Suprapubic skin (tissue), 4 donors: ENCODE data around the gene ERGIC1.

Source experiments
- EP300 ChIP-seq: sonication (generic); formaldehyde crosslinking; IDR thresholded peaks from one replicate; pipeline ENCODE4 v1.6.1; 2017; ENCODE audit warnings: antibody characterized with exemption
- POLR2A ChIP-seq, 2 donors: fragments of 450-650 bp; IDR thresholded peaks; one replicate each; pipeline ENCODE4 v1.6.1; 2017; ENCODE audit warnings: antibody characterized with exemption in 2 of 2, mild to moderate bottlenecking in 2 of 2, moderate library complexity in 2 of 2
- POLR2AphosphoS5 ChIP-seq, 3 donors: sonication (generic); formaldehyde crosslinking; IDR thresholded peaks; one replicate each; pipeline ENCODE4 v1.6.1; 2017; ENCODE audit warnings: antibody characterized with exemption in 3 of 3
- TF ChIP-seq, protein P1 (sequence below), 2 donors: fragments of 200-600 bp in 1 of 2; fragments of 450-650 bp in 1 of 2; sonication (generic) in 1 of 2; IDR thresholded peaks; one replicate each; pipeline ENCODE4 v1.5.1; 2016 to 2019; ENCODE audit warnings: antibody characterized with exemption in 2 of 2, mild to moderate bottlenecking in 1 of 2, moderate library complexity in 1 of 2

DNA sequence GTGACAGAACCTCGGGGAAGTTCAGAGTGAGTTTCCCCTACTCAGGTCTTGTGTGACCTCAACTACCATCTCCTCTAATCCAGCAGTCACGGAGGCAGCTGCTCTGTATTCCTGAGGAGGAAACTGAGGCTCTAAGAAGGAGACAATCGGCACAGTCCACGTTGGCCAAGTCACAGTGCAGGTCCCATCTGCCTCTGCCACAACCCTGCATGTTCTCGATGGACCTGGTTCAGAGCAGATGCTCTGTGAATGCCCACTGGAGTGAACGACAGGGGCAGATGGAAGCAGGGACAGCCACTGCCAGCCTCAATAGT is 722 bp upstream of the ERGIC1 start:
- TF ChIP-seq, protein P1, sequence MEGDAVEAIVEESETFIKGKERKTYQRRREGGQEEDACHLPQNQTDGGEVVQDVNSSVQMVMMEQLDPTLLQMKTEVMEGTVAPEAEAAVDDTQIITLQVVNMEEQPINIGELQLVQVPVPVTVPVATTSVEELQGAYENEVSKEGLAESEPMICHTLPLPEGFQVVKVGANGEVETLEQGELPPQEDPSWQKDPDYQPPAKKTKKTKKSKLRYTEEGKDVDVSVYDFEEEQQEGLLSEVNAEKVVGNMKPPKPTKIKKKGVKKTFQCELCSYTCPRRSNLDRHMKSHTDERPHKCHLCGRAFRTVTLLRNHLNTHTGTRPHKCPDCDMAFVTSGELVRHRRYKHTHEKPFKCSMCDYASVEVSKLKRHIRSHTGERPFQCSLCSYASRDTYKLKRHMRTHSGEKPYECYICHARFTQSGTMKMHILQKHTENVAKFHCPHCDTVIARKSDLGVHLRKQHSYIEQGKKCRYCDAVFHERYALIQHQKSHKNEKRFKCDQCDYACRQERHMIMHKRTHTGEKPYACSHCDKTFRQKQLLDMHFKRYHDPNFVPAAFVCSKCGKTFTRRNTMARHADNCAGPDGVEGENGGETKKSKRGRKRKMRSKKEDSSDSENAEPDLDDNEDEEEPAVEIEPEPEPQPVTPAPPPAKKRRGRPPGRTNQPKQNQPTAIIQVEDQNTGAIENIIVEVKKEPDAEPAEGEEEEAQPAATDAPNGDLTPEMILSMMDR (IDR thresholded peaks at IDR 0.05) = no peak
- TF ChIP-seq POLR2A (IDR thresholded peaks at IDR 0.05) (no peak), EP300 (no peak), POLR2AphosphoS5 (IDR thresholded peaks at IDR 0.05) (no peak)
